Measurements from ENCODE around the gene LYRM4. TPM values are rescaled to one million over a fixed set of nuclear protein-coding genes. Genes with fewer than 3 reads are reported as not detected.

Gene LYRM4
- total RNA-seq, 6 experiments from 2014 or later: 5.7 to 11.5 (median 8.5) TPM

GRCh38 chr6:5087389-5087788 is 173.4 kb downstream of the LYRM4 start:
- peak in 2 of 3 donors; percentile 47 to 63 for DNase-seq
- no peak for TF ChIP-seq POLR2A (IDR thresholded peaks at IDR 0.05)

GRCh38 chr6:5086294-5086890 is 174.4 kb downstream of the LYRM4 start:
- intact Hi-C loops (cut with DNase I): no loop called here
- Histone ChIP-seq H3K27me3 (no peaks in the 10 kb centered on the region), H3K9me3 (no peaks in the 10 kb centered on the region), H3K4me1 (no peaks in the 10 kb centered on the region), H3K27ac (no peak overlapping the region), H3K4me3 (peak overlapping the region; percentile 63 to 70 (median 64)), H3K36me3 (no peaks in the 10 kb centered on the region)
- DNase-seq (no peak), ATAC-seq (no peak)
- no peak for TF ChIP-seq CTCF (IDR thresholded peaks at IDR 0.05)
- no peak for TF ChIP-seq POLR2A (IDR thresholded peaks at IDR 0.05)
- 65% methylated on average over 9 of the region's 56 CpGs for WGBS (ENCODE audit: insufficient coverage, low coverage, low lambda C conversion rate, missing lambda C conversion rate)

More at GRCh38 chr6:5087389-5087788, 173.4 kb downstream of the LYRM4 start:
- intact Hi-C loops (cut with DNase I): no loop called here
- Histone ChIP-seq H3K9me3 (no peaks in the 10 kb centered on the region), H3K27ac (no peak overlapping the region), H3K4me3 (no peak overlapping the region), H3K27me3 (no peaks in the 10 kb centered on the region), H3K36me3 (no peaks in the 10 kb centered on the region), H3K4me1 (no peaks in the 10 kb centered on the region)
- ATAC-seq: peak in 1 of 4 donors; percentile 1
- 88% methylated on average over 3 of the region's 19 CpGs for WGBS (ENCODE audit: insufficient coverage, low coverage, low lambda C conversion rate, missing lambda C conversion rate)

GRCh38 chr6:5085648-5086293 is 175.0 kb downstream of the LYRM4 start:
- no peak for TF ChIP-seq POLR2A (IDR thresholded peaks at IDR 0.05)
- no peak for TF ChIP-seq CTCF (IDR thresholded peaks at IDR 0.05)
- Histone ChIP-seq H3K4me1 (no peaks in the 10 kb centered on the region), H3K27me3 (no peaks in the 10 kb centered on the region), H3K27ac (peak overlapping the region; percentile 78 to 84 (median 84)), H3K36me3 (no peaks in the 10 kb centered on the region), H3K9me3 (no peaks in the 10 kb centered on the region), H3K4me3 (peak overlapping the region; percentile 63 to 70 (median 64))
- peak in 2 of 3 donors; percentile 51 to 54 for DNase-seq
- intact Hi-C loops (cut with DNase I): no loop called here
- peak; percentile 27 to 57 (median 48) for ATAC-seq
- 0% methylated on average over 1 of the region's 74 CpGs for WGBS (ENCODE audit: insufficient coverage, low coverage, low lambda C conversion rate, missing lambda C conversion rate)

- Histone ChIP-seq H3K27me3 (no peaks in the 10 kb centered on the region), H3K4me3 (peak within 1 kb of the TSS; percentile 63 to 70 (median 64)), H3K9me3 (no peaks in the 10 kb centered on the region), H3K27ac (peak within 1 kb of the TSS; percentile 78 to 84 (median 84)), H3K36me3 (no peaks in the 10 kb centered on the region), H3K4me1 (no peaks in the 10 kb centered on the region)
- intact Hi-C loops (cut with DNase I): no loop called here
- TF ChIP-seq POLR2A (IDR thresholded peaks at IDR 0.05) (no peak), CTCF (IDR thresholded peaks at IDR 0.05) (no peak)
- WGBS (ENCODE audit: insufficient coverage, low coverage, low lambda C conversion rate, missing lambda C conversion rate): 0% methylated on average over 7 of the region's 83 CpGs
- ATAC-seq (peak; percentile 72 to 79 (median 74)), DNase-seq (peak; percentile 70 to 80 (median 74))
Measured at GRCh38 chr6:5084781-5085647, 175.7 kb downstream of the LYRM4 start, which contains the start of gene PPP1R3G. Gene PPP1R3G (plus strand): TSS chr6:5085341. CDS start chr6:5085486, 145 bp downstream.

Measured in right lobe of liver (tissue), 6 donors.